Measurements from ENCODE around the gene ZBTB3.
A peak's percentile ranks its signal among the peaks of the same experiment; 100 is the strongest.

Gene ZBTB3

DNA sequence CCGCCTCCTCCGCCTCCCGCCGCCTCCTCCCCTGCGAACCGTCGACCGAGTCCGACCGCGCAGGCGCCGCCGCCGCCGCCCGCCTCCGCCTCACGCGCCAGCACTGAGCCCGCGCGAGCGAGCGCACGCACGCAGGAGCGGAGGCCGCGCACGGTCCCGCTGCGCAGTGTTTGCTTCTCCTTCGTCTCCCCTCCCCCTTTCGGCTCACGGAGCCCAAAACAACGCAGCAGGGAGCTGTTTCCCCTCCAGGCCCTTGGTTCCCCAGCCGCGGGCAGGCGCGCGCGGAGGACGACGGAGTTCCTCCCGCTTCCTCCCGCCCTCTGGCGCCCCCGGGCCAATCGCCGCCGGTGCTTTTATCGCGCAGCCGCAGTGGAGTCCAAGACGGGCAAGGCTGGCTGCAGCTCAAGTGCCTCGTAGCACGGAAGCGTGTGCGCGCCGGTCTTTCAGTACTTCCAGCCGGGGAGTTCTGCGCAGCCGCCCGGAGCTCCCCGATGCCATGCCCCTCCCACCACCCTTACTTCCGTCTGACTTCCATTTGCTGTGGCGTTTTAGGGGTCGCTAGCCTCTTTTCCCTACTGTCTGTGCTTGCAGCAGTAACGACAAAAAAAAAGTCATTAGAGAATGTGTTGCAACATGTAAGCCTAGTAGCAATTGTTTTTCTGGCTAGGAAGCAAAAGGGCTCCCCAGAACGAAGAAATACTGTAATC, 26.6 kb downstream of the ZBTB3 start, which contains the start of gene HNRNPUL2:
Gene HNRNPUL2, minus strand, starts transcription at position 293 of the 707 bp plus-strand sequence. CDS start 301 bp downstream, outside the sequence.
- Histone ChIP-seq H3K27ac (ENCODE audit: low read depth, low read length) (peak within 1 kb of the TSS; percentile 90), H3K4me3 (ENCODE audit: low read depth, low read length) (peak within 1 kb of the TSS; percentile 99), H3K79me2 (ENCODE audit: control insufficient read depth, insufficient read depth, low read length, unreplicated experiment) (peaks cover 70% of the 10 kb centered on the region), H3K36me3 (ENCODE audit: insufficient read depth, low read length) (peaks cover 35% of the 10 kb centered on the region), H2AFZ (ENCODE audit: low read length, unreplicated experiment) (peak within 1 kb of the TSS; percentile 98), H3K27me3 (ENCODE audit: insufficient read depth, low read length) (no peaks in the 10 kb centered on the region), H3K4me1 (ENCODE audit: control insufficient read depth, insufficient read depth, low read length, unreplicated experiment) (peaks cover 20% of the 10 kb centered on the region)

DNA sequence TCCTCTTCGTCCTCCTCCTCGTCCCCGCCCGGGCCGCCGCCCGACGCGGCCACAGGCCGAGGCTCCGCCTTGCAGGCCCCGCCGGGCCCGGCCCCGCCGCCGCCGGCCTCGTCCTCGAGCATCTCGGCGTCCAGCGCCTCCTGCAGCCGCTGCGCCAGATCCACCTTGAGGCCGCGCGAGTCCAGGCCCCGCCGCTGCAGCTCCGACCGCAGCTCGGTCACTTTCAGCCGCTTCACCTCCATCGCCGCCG, 27.1 kb downstream of the ZBTB3 start:
- H3K4me1 ChIP-seq (ENCODE audit: control insufficient read depth, insufficient read depth, low read length, unreplicated experiment), result peaks cover 20% of the 10 kb centered on the region
- H3K4me3 ChIP-seq (ENCODE audit: low read depth, low read length), result peak overlapping the region; percentile 99
- peak overlapping the region; percentile 19 for H2AFZ ChIP-seq (ENCODE audit: low read length, unreplicated experiment)
- peaks cover 75% of the 10 kb centered on the region for H3K79me2 ChIP-seq (ENCODE audit: control insufficient read depth, insufficient read depth, low read length, unreplicated experiment)
- peak overlapping the region; percentile 90 for H3K27ac ChIP-seq (ENCODE audit: low read depth, low read length)
- H3K27me3 ChIP-seq (ENCODE audit: insufficient read depth, low read length), result no peaks in the 10 kb centered on the region
- H3K36me3 ChIP-seq (ENCODE audit: insufficient read depth, low read length), result peaks cover 40% of the 10 kb centered on the region

DNA sequence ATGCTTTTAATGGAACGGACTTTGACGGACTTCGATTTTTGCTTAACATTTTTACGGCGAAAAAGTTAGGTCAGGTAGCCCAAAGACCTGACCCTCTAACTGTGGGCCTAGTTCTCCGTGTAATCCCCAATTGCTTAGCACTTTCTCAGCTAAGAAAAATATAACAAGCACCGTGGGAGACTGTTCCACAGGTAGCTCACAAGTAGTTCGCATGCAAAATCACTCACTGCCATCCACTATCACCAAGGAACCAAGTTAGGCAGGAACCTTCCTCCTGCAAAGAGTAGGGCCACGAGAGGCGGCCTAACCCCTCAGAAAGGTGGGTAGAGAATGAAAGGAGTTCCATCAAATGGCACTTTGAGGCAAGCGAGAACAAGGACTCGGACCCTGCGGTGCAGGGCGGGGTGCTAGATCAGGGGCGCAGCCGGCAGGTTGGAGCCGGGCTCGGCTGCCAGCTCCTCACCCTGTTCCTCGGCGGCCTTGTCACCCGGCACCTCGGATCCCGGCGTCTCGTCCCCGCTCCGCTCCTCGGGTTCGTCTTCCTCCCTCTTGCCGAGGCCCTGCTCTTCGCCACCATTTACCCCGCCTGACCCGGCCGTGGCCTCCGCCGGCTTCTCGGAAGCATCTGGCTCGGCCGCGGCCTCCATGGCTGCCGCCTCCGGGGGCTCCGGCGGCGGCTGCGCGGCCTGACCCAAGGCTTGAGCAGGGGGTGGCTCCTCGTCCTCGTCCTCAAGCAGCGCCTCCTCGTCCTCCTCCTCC, 27.6 kb downstream of the ZBTB3 start:
- Histone ChIP-seq H2AFZ (ENCODE audit: low read length, unreplicated experiment) (peak overlapping the region; percentile 19), H3K27ac (ENCODE audit: low read depth, low read length) (peak overlapping the region; percentile 90), H3K27me3 (ENCODE audit: insufficient read depth, low read length) (no peaks in the 10 kb centered on the region), H3K4me3 (ENCODE audit: low read depth, low read length) (peak overlapping the region; percentile 99), H3K36me3 (ENCODE audit: insufficient read depth, low read length) (peaks cover 45% of the 10 kb centered on the region), H3K79me2 (ENCODE audit: control insufficient read depth, insufficient read depth, low read length, unreplicated experiment) (peaks cover 76% of the 10 kb centered on the region), H3K4me1 (ENCODE audit: control insufficient read depth, insufficient read depth, low read length, unreplicated experiment) (peaks cover 20% of the 10 kb centered on the region)

DNA sequence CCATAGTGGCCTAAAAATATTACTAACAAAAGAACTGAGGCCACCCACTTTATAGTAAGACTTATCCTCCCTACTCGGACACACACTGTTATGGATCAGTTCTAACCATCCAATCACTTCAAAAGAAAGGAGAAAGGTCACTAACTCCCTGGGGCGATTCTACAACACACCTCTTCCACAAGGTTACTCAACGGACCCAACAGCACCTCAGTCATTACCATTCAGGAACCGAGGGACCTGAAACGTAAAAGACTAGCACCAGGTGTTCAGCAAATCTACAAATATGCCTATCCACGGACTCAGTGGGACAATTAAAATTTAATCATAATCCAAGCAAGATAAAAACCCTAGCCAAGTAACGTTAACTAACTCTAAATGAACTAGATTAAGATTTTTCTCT, 28.3 kb downstream of the ZBTB3 start:
- peak overlapping the region; percentile 90 for H3K27ac ChIP-seq (ENCODE audit: low read depth, low read length)
- peaks cover 51% of the 10 kb centered on the region for H3K36me3 ChIP-seq (ENCODE audit: insufficient read depth, low read length)
- peaks cover 20% of the 10 kb centered on the region for H3K4me1 ChIP-seq (ENCODE audit: control insufficient read depth, insufficient read depth, low read length, unreplicated experiment)
- peaks cover 78% of the 10 kb centered on the region for H3K79me2 ChIP-seq (ENCODE audit: control insufficient read depth, insufficient read depth, low read length, unreplicated experiment)
- H2AFZ ChIP-seq (ENCODE audit: low read length, unreplicated experiment), result no peak overlapping the region
- H3K4me3 ChIP-seq (ENCODE audit: low read depth, low read length), result peak overlapping the region; percentile 99
- H3K27me3 ChIP-seq (ENCODE audit: insufficient read depth, low read length), result no peaks in the 10 kb centered on the region

DNA sequence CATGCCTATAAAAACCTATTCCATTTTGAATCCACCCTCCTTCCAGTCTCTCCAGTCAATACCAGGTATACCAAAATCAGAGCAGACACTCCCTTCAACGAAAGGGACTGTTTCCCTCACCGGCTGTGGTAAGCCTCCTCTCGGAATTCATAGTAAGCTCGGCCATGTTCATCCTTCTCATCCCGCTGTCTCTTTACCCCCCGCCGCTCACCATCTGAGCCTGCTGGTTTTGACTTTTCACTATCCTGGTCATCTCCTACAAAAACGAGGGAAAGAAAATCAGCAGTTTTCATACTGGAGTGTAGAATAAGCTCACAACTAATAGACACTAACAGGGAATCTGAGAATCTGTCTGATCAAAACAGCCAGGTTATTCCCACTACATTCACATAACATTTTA, 29.8 kb downstream of the ZBTB3 start:
- H3K27me3 ChIP-seq (ENCODE audit: insufficient read depth, low read length), result no peaks in the 10 kb centered on the region
- peak overlapping the region; percentile 99 for H3K4me3 ChIP-seq (ENCODE audit: low read depth, low read length)
- H3K27ac ChIP-seq (ENCODE audit: low read depth, low read length), result no peak overlapping the region
- no peak overlapping the region for H2AFZ ChIP-seq (ENCODE audit: low read length, unreplicated experiment)
- peaks cover 78% of the 10 kb centered on the region for H3K79me2 ChIP-seq (ENCODE audit: control insufficient read depth, insufficient read depth, low read length, unreplicated experiment)
- H3K36me3 ChIP-seq (ENCODE audit: insufficient read depth, low read length), result peaks cover 61% of the 10 kb centered on the region
- peaks cover 17% of the 10 kb centered on the region for H3K4me1 ChIP-seq (ENCODE audit: control insufficient read depth, insufficient read depth, low read length, unreplicated experiment)

DNA sequence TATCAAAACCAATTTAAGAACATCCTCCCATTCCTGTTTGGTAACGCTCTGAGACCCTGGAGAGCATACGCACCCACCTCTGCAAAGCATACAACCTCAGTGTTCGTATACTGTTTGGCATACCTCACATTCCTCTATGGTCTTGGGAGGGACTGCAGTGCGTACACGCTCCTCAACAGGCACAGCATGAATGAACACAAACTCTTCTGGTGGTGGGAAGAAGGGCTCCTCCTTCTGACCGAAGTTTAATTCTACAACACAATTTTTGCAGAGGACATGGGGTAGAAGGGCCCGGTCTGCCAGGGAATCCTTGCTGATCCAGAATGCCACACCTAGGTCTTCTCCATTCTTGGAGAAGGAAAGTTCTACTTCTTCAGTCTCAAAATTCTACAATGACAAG, 32.0 kb downstream of the ZBTB3 start:
- peaks cover 17% of the 10 kb centered on the region for H3K4me1 ChIP-seq (ENCODE audit: control insufficient read depth, insufficient read depth, low read length, unreplicated experiment)
- H3K4me3 ChIP-seq (ENCODE audit: low read depth, low read length), result no peak overlapping the region
- H3K79me2 ChIP-seq (ENCODE audit: control insufficient read depth, insufficient read depth, low read length, unreplicated experiment), result peaks cover 83% of the 10 kb centered on the region
- no peak overlapping the region for H2AFZ ChIP-seq (ENCODE audit: low read length, unreplicated experiment)
- H3K27ac ChIP-seq (ENCODE audit: low read depth, low read length), result no peak overlapping the region
- peaks cover 72% of the 10 kb centered on the region for H3K36me3 ChIP-seq (ENCODE audit: insufficient read depth, low read length)
- no peaks in the 10 kb centered on the region for H3K27me3 ChIP-seq (ENCODE audit: insufficient read depth, low read length)

DNA sequence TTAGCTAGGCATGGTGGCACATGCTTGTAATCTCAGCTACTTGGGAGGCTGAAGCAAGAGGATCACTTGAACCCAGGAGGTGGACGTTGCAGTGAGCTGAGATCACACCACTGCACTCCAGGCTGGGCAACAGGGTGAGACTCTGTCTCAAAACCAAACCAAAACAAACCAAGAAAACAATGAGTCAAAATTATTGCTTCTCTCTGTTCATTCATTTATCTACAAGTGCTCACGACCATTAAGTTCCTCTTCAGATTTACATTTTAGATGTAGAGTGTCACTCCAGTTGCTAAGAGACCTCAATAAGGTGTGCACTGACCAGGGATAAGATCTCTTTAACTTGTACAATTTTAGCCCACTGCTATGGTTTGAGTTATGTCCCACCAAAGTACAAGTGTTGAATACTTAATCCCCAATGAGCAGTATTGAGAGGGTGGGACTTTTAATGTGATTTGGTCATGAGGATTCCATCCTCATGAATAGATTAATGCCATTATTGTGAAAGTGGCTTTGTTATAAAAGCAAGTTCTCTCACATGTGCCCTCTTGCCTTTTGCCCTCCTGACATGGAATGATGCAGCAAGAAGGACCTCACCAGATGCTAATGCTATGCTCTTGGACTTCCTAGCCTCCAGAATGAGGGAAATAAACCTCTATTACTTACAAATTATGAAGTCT, 34.5 kb downstream of the ZBTB3 start:
- H3K4me3 ChIP-seq (ENCODE audit: low read depth, low read length), result no peak overlapping the region
- no peaks in the 10 kb centered on the region for H3K27me3 ChIP-seq (ENCODE audit: insufficient read depth, low read length)
- peaks cover 13% of the 10 kb centered on the region for H3K4me1 ChIP-seq (ENCODE audit: control insufficient read depth, insufficient read depth, low read length, unreplicated experiment)
- peaks cover 79% of the 10 kb centered on the region for H3K36me3 ChIP-seq (ENCODE audit: insufficient read depth, low read length)
- H3K27ac ChIP-seq (ENCODE audit: low read depth, low read length), result peak overlapping the region; percentile 44
- H2AFZ ChIP-seq (ENCODE audit: low read length, unreplicated experiment), result no peak overlapping the region
- peaks cover 77% of the 10 kb centered on the region for H3K79me2 ChIP-seq (ENCODE audit: control insufficient read depth, insufficient read depth, low read length, unreplicated experiment)

DNA sequence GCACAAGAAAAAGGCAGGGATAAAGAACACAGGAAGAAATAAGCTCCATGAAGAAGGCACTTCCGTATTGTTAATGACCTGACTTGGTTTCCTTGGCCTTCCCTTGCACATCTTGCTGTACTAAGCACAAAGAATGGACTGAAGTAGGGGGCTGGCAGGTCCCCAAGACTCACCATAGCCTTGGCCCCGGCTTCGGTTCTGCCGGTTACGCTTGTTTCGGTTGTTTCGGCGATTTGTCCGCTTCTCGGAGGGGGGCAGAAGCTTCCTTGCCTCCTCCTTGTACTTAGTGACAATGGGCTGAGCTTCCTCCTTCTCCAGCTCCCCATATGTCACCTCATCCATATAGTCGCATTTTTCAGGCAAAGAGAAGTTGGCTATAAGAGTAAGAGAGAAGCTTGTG, 37.1 kb downstream of the ZBTB3 start:
- no peak overlapping the region for H3K4me3 ChIP-seq (ENCODE audit: low read depth, low read length)
- no peak overlapping the region for H3K27ac ChIP-seq (ENCODE audit: low read depth, low read length)
- no peak overlapping the region for H2AFZ ChIP-seq (ENCODE audit: low read length, unreplicated experiment)
- H3K36me3 ChIP-seq (ENCODE audit: insufficient read depth, low read length), result peaks cover 69% of the 10 kb centered on the region
- H3K27me3 ChIP-seq (ENCODE audit: insufficient read depth, low read length), result no peaks in the 10 kb centered on the region
- H3K79me2 ChIP-seq (ENCODE audit: control insufficient read depth, insufficient read depth, low read length, unreplicated experiment), result peaks cover 54% of the 10 kb centered on the region
- peaks cover 14% of the 10 kb centered on the region for H3K4me1 ChIP-seq (ENCODE audit: control insufficient read depth, insufficient read depth, low read length, unreplicated experiment)

DNA sequence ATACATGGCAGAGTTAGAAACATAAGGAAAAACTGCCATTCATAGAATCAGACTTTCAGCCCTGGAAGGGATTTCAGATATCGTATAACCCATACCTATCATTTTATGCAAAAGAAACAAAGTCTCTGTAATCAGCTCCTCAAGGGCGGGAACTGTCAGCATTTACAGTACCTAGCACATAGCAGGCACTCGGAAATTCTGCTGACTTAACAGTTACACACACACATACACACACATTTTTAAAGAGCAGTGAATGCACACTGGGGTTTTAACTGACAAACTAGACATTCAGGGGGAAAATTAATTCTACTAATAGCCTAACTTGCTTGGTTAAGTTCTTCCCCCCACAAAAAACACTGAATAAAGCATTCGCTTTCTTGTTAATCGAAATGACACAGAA, 37.8 kb downstream of the ZBTB3 start:
- Histone ChIP-seq H3K4me1 (ENCODE audit: control insufficient read depth, insufficient read depth, low read length, unreplicated experiment) (peaks cover 14% of the 10 kb centered on the region), H3K36me3 (ENCODE audit: insufficient read depth, low read length) (peaks cover 63% of the 10 kb centered on the region), H3K4me3 (ENCODE audit: low read depth, low read length) (no peak overlapping the region), H3K27ac (ENCODE audit: low read depth, low read length) (no peak overlapping the region), H3K79me2 (ENCODE audit: control insufficient read depth, insufficient read depth, low read length, unreplicated experiment) (peaks cover 47% of the 10 kb centered on the region), H2AFZ (ENCODE audit: low read length, unreplicated experiment) (no peak overlapping the region), H3K27me3 (ENCODE audit: insufficient read depth, low read length) (no peaks in the 10 kb centered on the region)

DNA sequence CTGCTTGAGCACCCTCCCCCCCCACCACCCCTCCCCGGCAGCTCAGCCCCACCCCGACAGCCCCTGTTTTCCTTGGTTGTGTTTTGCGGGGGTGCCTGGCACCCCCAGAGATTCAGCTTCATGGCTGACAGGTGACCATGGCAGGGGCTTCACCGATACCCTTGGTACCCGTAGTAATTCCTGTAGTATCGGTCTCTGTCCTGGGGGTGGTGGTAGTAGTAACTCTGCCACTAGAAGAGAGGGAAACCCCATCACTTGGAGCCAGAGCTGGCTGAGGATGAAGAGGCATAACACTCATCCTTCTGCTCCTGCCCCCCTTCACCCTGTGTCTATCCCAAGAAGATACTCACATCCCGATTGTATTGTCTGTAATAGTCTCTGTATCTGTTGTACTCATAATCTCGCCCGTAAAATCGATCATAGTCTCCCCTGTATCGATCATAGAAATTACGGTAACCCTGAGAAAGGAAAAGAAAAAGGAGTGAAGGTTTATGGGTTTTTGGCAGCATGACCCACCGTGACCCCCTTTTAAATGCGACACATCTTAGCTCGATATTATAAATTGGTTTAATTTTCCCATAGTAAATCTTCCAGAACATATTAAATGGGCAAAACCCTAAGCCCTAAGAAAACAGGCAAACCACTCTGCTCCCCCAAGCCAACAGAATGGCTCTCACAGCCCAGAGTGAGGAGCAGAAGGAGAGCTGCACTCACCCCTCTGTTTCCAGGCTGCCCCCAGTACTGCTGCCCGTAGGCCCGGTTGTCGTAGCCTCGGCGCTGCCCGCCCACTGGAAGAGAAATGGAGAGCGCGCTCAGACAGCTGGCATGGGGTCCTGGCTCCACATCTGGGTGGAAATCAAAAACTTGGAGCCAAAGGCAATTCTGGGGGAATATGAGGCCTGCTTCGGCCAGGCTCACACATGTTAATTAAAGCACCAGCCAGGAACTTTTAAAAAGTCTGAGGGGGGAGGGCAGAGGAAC, 38.5 kb downstream of the ZBTB3 start:
- H3K4me3 ChIP-seq (ENCODE audit: low read depth, low read length), result no peak overlapping the region
- H3K27me3 ChIP-seq (ENCODE audit: insufficient read depth, low read length), result no peaks in the 10 kb centered on the region
- H3K36me3 ChIP-seq (ENCODE audit: insufficient read depth, low read length), result peaks cover 63% of the 10 kb centered on the region
- H3K4me1 ChIP-seq (ENCODE audit: control insufficient read depth, insufficient read depth, low read length, unreplicated experiment), result peaks cover 15% of the 10 kb centered on the region
- H3K27ac ChIP-seq (ENCODE audit: low read depth, low read length), result no peak overlapping the region
- H3K79me2 ChIP-seq (ENCODE audit: control insufficient read depth, insufficient read depth, low read length, unreplicated experiment), result peaks cover 42% of the 10 kb centered on the region
- no peak overlapping the region for H2AFZ ChIP-seq (ENCODE audit: low read length, unreplicated experiment)

All from ACC112 (cell line).